IMR-90 (cell line): Measurements from ENCODE around the gene RGPD8. TPM values are rescaled to one million over a fixed set of nuclear protein-coding genes. Genes with fewer than 3 reads are reported as not detected.

Source experiments
- ATAC-seq: fragments of 200-7000 bp; cut with Tn5 transposase; 2 replicates; pipeline ENCODE4 v1.9.1; 2020; ENCODE audit warnings: low read depth, mild to moderate bottlenecking, moderate library complexity
- BruUV-seq: library from RNA; stranded (reverse); fragments of 400-500 nt; replicated peaks from 2 replicates; lab custom pipeline; 2021; lab: Mats Ljungman, UMichigan
- CTCF ChIA-PET: fragments of 300-600 bp; formaldehyde crosslinking; extraction: SDS; loops from one replicate; lab custom pipeline; 2021; ENCODE audit warnings: antibody characterized with exemption; lab: Yijun Ruan, JAX
- POLR2A ChIA-PET: fragments of 300-600 bp; sonication (Branson Sonifier 250); formaldehyde crosslinking; loops from one replicate; lab custom pipeline; 2022; ENCODE audit warnings: antibody characterized with exemption; ENCODE audit not compliant: unreplicated experiment; lab: Charles Lee
- DNase-seq: peaks from one replicate; pipeline ENCODE4 v3.0.0; 2013
- H2AFZ ChIP-seq: replicated peaks from 2 replicates; pipeline ENCODE3; 2013; ENCODE audit warnings: low read length, mild to moderate bottlenecking; ENCODE audit not compliant: poor library complexity
- H2AK5ac ChIP-seq: 2 replicates; pipeline ENCODE4 v1.6.1; 2013; ENCODE audit warnings: low read depth, low read length, inconsistent platforms
- H2AK9ac ChIP-seq: replicated peaks from 2 replicates; pipeline ENCODE3; 2013; ENCODE audit warnings: mild to moderate bottlenecking, low read depth, low read length, moderate library complexity; ENCODE audit not compliant: poor library complexity
- H2BK120ac ChIP-seq: 2 replicates; pipeline ENCODE4 v1.6.1; 2013; ENCODE audit warnings: low read depth, low read length, inconsistent platforms
- H2BK15ac ChIP-seq: 3 replicates; pipeline ENCODE4 v1.6.1; 2013; ENCODE audit warnings: low read depth, low read length, inconsistent platforms
- H2BK20ac ChIP-seq: 2 replicates; pipeline ENCODE4 v1.6.1; 2013; ENCODE audit warnings: low read depth, mild to moderate bottlenecking, inconsistent platforms, low read length, moderate library complexity
- H2BK5ac ChIP-seq: 2 replicates; pipeline ENCODE4 v1.6.1; 2013; ENCODE audit warnings: mild to moderate bottlenecking, low read depth, low read length, inconsistent platforms; ENCODE audit not compliant: poor library complexity, severe bottlenecking
- H3K14ac ChIP-seq: replicated peaks from 2 replicates; pipeline ENCODE4 v1.6.1; 2013; ENCODE audit warnings: low read depth, low read length, inconsistent platforms
- H3K18ac ChIP-seq: 2 replicates; pipeline ENCODE4 v1.6.1; 2013; ENCODE audit warnings: low read depth, low read length, control low read depth
- H3K23ac ChIP-seq: 2 replicates; pipeline ENCODE4 v1.6.1; 2013; ENCODE audit warnings: low read depth, low read length, inconsistent platforms
- H3K27ac ChIP-seq: 2 replicates; pipeline ENCODE4 v1.5.1; 2013; ENCODE audit warnings: mild to moderate bottlenecking, control low read depth, low read length; ENCODE audit not compliant: insufficient read depth
- H3K27me3 ChIP-seq: 2 replicates; pipeline ENCODE4 v1.6.1; 2013; ENCODE audit warnings: low read length; ENCODE audit not compliant: control insufficient read depth, insufficient read depth
- H3K36me3 ChIP-seq: 2 replicates; pipeline ENCODE4 v1.6.1; 2013; ENCODE audit warnings: low read length, mixed read lengths; ENCODE audit not compliant: control insufficient read depth, insufficient read depth
- H3K4ac ChIP-seq: 2 replicates; pipeline ENCODE4 v1.6.1; 2013; ENCODE audit warnings: low read depth, low read length, inconsistent platforms
- H3K4me1 ChIP-seq: 2 replicates; pipeline ENCODE4 v1.6.1; 2013; ENCODE audit warnings: low read length, mixed read lengths; ENCODE audit not compliant: control insufficient read depth, insufficient read depth
- H3K4me2 ChIP-seq: 2 replicates; pipeline ENCODE4 v1.6.1; 2013; ENCODE audit warnings: low read depth, mild to moderate bottlenecking, control low read depth, low read length, moderate library complexity
- H3K4me3 ChIP-seq: 2 replicates; pipeline ENCODE4 v1.5.1; 2013; ENCODE audit warnings: low read depth, mild to moderate bottlenecking, control low read depth, low read length, moderate library complexity; ENCODE audit not compliant: insufficient read depth
- H3K56ac ChIP-seq: 2 replicates; pipeline ENCODE4 v1.6.1; 2013; ENCODE audit warnings: low read length, inconsistent platforms; ENCODE audit not compliant: insufficient read depth; ENCODE audit errors: extremely low read depth
- H3K79me1 ChIP-seq, 2 experiments: 2 replicates each; pipeline ENCODE4 v1.6.1; 2013; ENCODE audit warnings: low read length in 2 of 2, inconsistent platforms in 1 of 2, low read depth in 1 of 2
- H3K9ac ChIP-seq: 2 replicates; pipeline ENCODE4 v1.6.1; 2013; ENCODE audit warnings: low read depth, low read length, control low read depth
- H3K9me1 ChIP-seq: 2 replicates; pipeline ENCODE4 v1.6.1; 2013; ENCODE audit warnings: low read length, inconsistent platforms; ENCODE audit not compliant: insufficient read depth
- H3K9me3 ChIP-seq: 2 replicates; pipeline ENCODE4 v1.6.1; 2013; ENCODE audit warnings: low read length; ENCODE audit not compliant: control insufficient read depth, insufficient read depth
- H4K20me1 ChIP-seq: 2 replicates; pipeline ENCODE4 v1.6.1; 2013; ENCODE audit warnings: low read length, inconsistent platforms; ENCODE audit not compliant: insufficient read depth
- H4K5ac ChIP-seq: 2 replicates; pipeline ENCODE4 v1.6.1; 2013; ENCODE audit warnings: mild to moderate bottlenecking, low read depth, low read length, control low read depth
- H4K8ac ChIP-seq, 2 experiments: 2 replicates each; pipeline ENCODE4 v1.6.1; 2013; ENCODE audit warnings: low read depth in 2 of 2, low read length in 2 of 2, control low read depth in 1 of 2, inconsistent platforms in 1 of 2
- H4K91ac ChIP-seq: 2 replicates; pipeline ENCODE4 v1.6.1; 2013; ENCODE audit warnings: low read depth, low read length, inconsistent platforms; ENCODE audit not compliant: insufficient read depth
- BHLHE40 ChIP-seq: fragments of 150-350 bp; IDR thresholded peaks from 2 replicates; pipeline ENCODE4 v1.6.1; 2016; ENCODE audit warnings: mild to moderate bottlenecking, low read depth, low read length
- CEBPB ChIP-seq: IDR thresholded peaks from 2 replicates; pipeline ENCODE4 v1.6.1; 2012; ENCODE audit warnings: low read depth, low read length, improper control_type of control experiment
- CHD1 ChIP-seq: IDR thresholded peaks from 2 replicates; pipeline ENCODE4 v1.6.1; 2012; ENCODE audit warnings: low read depth, low read length, improper control_type of control experiment
- FOS ChIP-seq: fragments of 150-350 bp; IDR thresholded peaks from 2 replicates; pipeline ENCODE4 v1.6.1; 2016; ENCODE audit warnings: low read depth, low read length
- MAZ ChIP-seq: IDR thresholded peaks from 2 replicates; pipeline ENCODE4 v1.6.1; 2012; ENCODE audit warnings: low read depth, mild to moderate bottlenecking, low read length, improper control_type of control experiment, moderate library complexity, borderline replicate concordance
- MXI1 ChIP-seq: IDR thresholded peaks from 2 replicates; pipeline ENCODE4 v1.6.1; 2012; ENCODE audit warnings: low read depth, mild to moderate bottlenecking, low read length, moderate library complexity, borderline replicate concordance
- NFE2L2 ChIP-seq: fragments of 150-350 bp; IDR thresholded peaks from 2 replicates; pipeline ENCODE4 v1.6.1; 2016; ENCODE audit warnings: low read depth, mild to moderate bottlenecking, low read length
- POLR2A ChIP-seq: IDR thresholded peaks from 2 replicates; pipeline ENCODE4 v1.6.1; 2012; ENCODE audit warnings: mild to moderate bottlenecking, low read depth, low read length
- RCOR1 ChIP-seq: IDR thresholded peaks from 2 replicates; pipeline ENCODE4 v1.6.1; 2012; ENCODE audit warnings: mild to moderate bottlenecking, low read length, improper control_type of control experiment; ENCODE audit not compliant: insufficient replicate concordance
- RFX5 ChIP-seq: IDR thresholded peaks from 2 replicates; pipeline ENCODE4 v1.8.0; 2012; ENCODE audit warnings: low read depth, mild to moderate bottlenecking, low read length, moderate library complexity
- SMC3 ChIP-seq: fragments of 150-350 bp; IDR thresholded peaks from 2 replicates; pipeline ENCODE4 v1.6.1; 2016; ENCODE audit warnings: low read depth, mild to moderate bottlenecking, antibody characterized with exemption, low read length, moderate library complexity
- WGBS, 2 experiments: methylation state at CpG; one replicate each; pipeline versions ENCODE4 v1.1.5 to v1.1.7; 2013; ENCODE audit warnings: missing lambda C conversion rate in 2 of 2; ENCODE audit not compliant: insufficient read length in 1 of 2; ENCODE audit errors: extremely low coverage in 2 of 2; 5-methylcytosine and 5-hydroxymethylcytosine counted together
- dilution Hi-C: fragments of 300-500 bp; cut with HindIII; formaldehyde crosslinking; loops from one replicate; pipeline ENCODE4 v1.14.3; 2018; ENCODE audit warnings: low sequenced_read_pairs; ENCODE audit not compliant: unreplicated experiment
- in situ Hi-C: fragments of 300-500 bp; cut with MboI; formaldehyde crosslinking; loops from 3 replicates; pipeline ENCODE4 v1.14.3; 2019; ENCODE audit warnings: low sequenced_read_pairs, inconsistent platforms, mixed read lengths
- intact Hi-C: fragments of 100-400 bp; cut with micrococcal nuclease; formaldehyde crosslinking; loops from 2 replicates; pipeline ENCODE4 v1.10.0; 2022
- polyA plus RNA-seq, 3 experiments: library from polyadenylated mRNA; depleted of rRNA; stranded (reverse); fragments of >200 nt; gene quantifications; 2 replicates each; pipeline ENCODE4 v1.2.3, GENCODE V29; 2012; ENCODE audit warnings: low replicate concordance in 1 of 3
- total RNA-seq: library from RNA; depleted of rRNA; stranded (reverse); fragments of >200 nt; gene quantifications from 2 replicates; pipeline ENCODE4 v1.2.3, GENCODE V29; 2012
- TF ChIP-seq, protein P1 (sequence below): fragments of 150-350 bp; IDR thresholded peaks from 2 replicates; pipeline ENCODE4 v1.6.1; 2017; ENCODE audit warnings: mild to moderate bottlenecking, antibody characterized with exemption, low read length, low read depth
- TF ChIP-seq, protein P2 (sequence below): fragments of 150-350 bp; IDR thresholded peaks from 2 replicates; pipeline ENCODE4 v1.6.1; 2016; ENCODE audit warnings: low read depth, mild to moderate bottlenecking, low read length, moderate library complexity, borderline replicate concordance

RGPD8 gene
- total and polyA plus RNA-seq, 2 of the 4 experiments (the other 2 are of a cell fraction): 0.67 to 4.1 TPM

GRCh38 chr2:112449854-112450253, 16.4 kb upstream of the RGPD8 start:
- DNase-seq: no peak
- Histone ChIP-seq H4K8ac (no peak overlapping the region), H2AK5ac (no peak overlapping the region), H3K79me1 (no peaks in the 10 kb centered on the region), H3K9ac (no peak overlapping the region), H3K14ac (no peak overlapping the region), H2BK120ac (no peak overlapping the region), H3K27me3 (peaks cover 2% of the 10 kb centered on the region), H3K36me3 (no peaks in the 10 kb centered on the region), H3K9me1 (no peaks in the 10 kb centered on the region), H2BK20ac (no peak overlapping the region), H3K4me2 (no peak overlapping the region), H2AFZ (no peak overlapping the region), H3K56ac (no peak overlapping the region), H4K5ac (no peak overlapping the region), H2BK15ac (no peak overlapping the region), H3K4ac (no peak overlapping the region), H2AK9ac (no peak overlapping the region), H3K18ac (no peak overlapping the region), H4K91ac (no peak overlapping the region), H3K23ac (no peak overlapping the region), H2BK5ac (no peak overlapping the region), H3K9me3 (0 out of 2 replicates have a peak, but pooled peaks cover 2% of the 10 kb centered on the region), H3K27ac (no peak overlapping the region), H4K20me1 (no peaks in the 10 kb centered on the region), H3K4me1 (no peaks in the 10 kb centered on the region), H3K4me3 (no peak overlapping the region)
- no TSS peak for BruUV-seq
- in situ Hi-C loops (loop anchor here (25.0 kb wide), 1 partner anchor 188 kb away; the partner anchor contains the start of gene ZC3H8), intact Hi-C loops (no loop called here), dilution Hi-C loops (no loop called here)
- no peak for ATAC-seq
- POLR2A ChIA-PET: no interaction called here
- CTCF ChIA-PET: no interaction called here
- TF ChIP-seq RCOR1 (no peak), MXI1 (no peak), NFE2L2 (no peak), MAZ (no peak), POLR2A (no peak), FOS (no peak), CEBPB (no peak), CHD1 (no peak), SMC3 (no peak), RFX5 (no peak), BHLHE40 (no peak)
- TF ChIP-seq, protein P1, sequence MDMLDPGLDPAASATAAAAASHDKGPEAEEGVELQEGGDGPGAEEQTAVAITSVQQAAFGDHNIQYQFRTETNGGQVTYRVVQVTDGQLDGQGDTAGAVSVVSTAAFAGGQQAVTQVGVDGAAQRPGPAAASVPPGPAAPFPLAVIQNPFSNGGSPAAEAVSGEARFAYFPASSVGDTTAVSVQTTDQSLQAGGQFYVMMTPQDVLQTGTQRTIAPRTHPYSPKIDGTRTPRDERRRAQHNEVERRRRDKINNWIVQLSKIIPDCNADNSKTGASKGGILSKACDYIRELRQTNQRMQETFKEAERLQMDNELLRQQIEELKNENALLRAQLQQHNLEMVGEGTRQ: no peak
- TF ChIP-seq, protein P2, sequence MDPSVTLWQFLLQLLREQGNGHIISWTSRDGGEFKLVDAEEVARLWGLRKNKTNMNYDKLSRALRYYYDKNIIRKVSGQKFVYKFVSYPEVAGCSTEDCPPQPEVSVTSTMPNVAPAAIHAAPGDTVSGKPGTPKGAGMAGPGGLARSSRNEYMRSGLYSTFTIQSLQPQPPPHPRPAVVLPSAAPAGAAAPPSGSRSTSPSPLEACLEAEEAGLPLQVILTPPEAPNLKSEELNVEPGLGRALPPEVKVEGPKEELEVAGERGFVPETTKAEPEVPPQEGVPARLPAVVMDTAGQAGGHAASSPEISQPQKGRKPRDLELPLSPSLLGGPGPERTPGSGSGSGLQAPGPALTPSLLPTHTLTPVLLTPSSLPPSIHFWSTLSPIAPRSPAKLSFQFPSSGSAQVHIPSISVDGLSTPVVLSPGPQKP: no peak
- WGBS, 2 experiments: no CpG with 5 or more reads among the region's 4 CpGs
